GM12892 (cell line): ENCODE results near the gene CORO1C.

Experiments used
- POLR2A ChIP-seq: IDR thresholded peaks from 2 replicates; pipeline ENCODE4 v1.6.1; 2011; ENCODE audit warnings: low read depth, low read length, control low read depth
- POLR2AphosphoS5 ChIP-seq: IDR thresholded peaks from 2 replicates; pipeline ENCODE4 v1.6.1; 2011; ENCODE audit warnings: low read depth, low read length, control low read depth

DNA sequence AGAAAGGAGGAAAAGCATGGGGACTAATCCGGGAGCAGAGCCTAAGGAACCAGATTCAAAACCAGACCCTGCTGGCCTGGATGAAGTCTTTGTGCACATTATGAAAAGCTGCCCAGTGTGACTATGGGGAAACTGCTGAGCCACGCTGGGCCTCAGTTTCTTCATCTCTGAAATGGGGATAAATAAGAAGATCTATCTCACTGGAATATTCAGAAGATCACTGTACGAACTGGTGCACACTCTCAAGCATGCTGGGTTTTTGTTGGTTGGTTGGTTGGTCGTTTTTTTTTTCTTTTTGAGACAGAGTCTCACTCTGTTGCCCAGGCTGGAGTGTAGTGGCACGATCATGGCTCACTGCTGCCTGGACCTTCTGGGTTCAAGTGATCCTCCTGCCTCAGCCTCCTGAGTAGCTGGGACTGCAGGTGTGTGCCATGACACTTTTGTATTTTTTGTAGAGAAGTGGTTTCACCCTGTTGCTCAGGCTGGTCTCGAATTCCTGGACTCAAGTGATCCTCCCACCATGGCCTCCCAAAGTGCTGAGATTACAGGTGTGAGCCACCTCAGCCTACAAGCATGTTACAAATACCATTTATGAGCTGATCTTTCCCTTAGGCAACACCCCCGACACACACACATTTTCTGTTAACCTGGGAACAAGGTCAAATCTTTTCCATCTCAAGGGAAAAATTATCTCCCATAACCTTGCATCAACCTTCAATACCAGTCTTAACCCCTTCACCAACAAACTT lies 33.4 kb upstream of the CORO1C start:
- TF ChIP-seq POLR2A: no peak
- no peak for TF ChIP-seq POLR2AphosphoS5
